ENCODE results near the gene CRLF2. TPM values are rescaled to one million over a fixed set of nuclear protein-coding genes. Genes with fewer than 3 reads are reported as not detected.

Gene CRLF2
- total RNA-seq, 1 experiment from 2014 or later, result 0.76 TPM

- POLR2A ChIA-PET (ENCODE audit: unreplicated experiment), result no interaction called here
- no peaks in the 10 kb centered on the region for H3K79me2 ChIP-seq (ENCODE audit: low read depth)
Measured at GRCh38 chrX:1224954-1225353, 12.5 kb upstream of the CRLF2 start.

GRCh38 chrX:1223242-1223600 is 10.8 kb upstream of the CRLF2 start:
- H3K27me3 ChIP-seq (ENCODE audit: insufficient read depth, low read depth), result no peaks in the 10 kb centered on the region
- no peak overlapping the region for H2AFZ ChIP-seq
- no peak for DNase-seq
- BruUV-seq (replicated peaks), result no TSS peak
- no peaks in the 10 kb centered on the region for H3K79me2 ChIP-seq (ENCODE audit: low read depth)
- H3F3A ChIP-seq (ENCODE audit: insufficient read depth, low read depth), result peaks cover 25% of the 10 kb centered on the region; the same call in 1 of the 2 replicates
- H3K27ac ChIP-seq, result no peak overlapping the region
- H3K9me2 ChIP-seq (ENCODE audit: insufficient read depth), result no peaks in the 10 kb centered on the region
- no peak overlapping the region for H3K4me3 ChIP-seq
- CTCF ChIA-PET, result no interaction called here
- H4K20me1 ChIP-seq (ENCODE audit: insufficient read depth), result no peaks in the 10 kb centered on the region
- intact Hi-C loops (cut with micrococcal nuclease; ENCODE audit: unreplicated experiment), result no loop called here
- H3K36me3 ChIP-seq (ENCODE audit: low read depth), result no peaks in the 10 kb centered on the region
- H3K4me1 ChIP-seq (replicated peaks; ENCODE audit: insufficient read depth), result peaks cover 9% of the 10 kb centered on the region
- no peak overlapping the region for H3K4me2 ChIP-seq
- POLR2A ChIA-PET (ENCODE audit: unreplicated experiment), result no interaction called here
- no peak for TF ChIP-seq EZH2 (IDR thresholded peaks at IDR 0.05; ENCODE audit: low read depth)
- TF ChIP-seq CTCF (conservative IDR thresholded peaks at IDR 0.05), result no peak
- H3K9me3 ChIP-seq (ENCODE audit: insufficient read depth, low read depth), result 0 out of 2 replicates have a peak, but pooled peaks cover 7% of the 10 kb centered on the region

More at GRCh38 chrX:1224954-1225353, 12.5 kb upstream of the CRLF2 start:
- peaks cover 9% of the 10 kb centered on the region for H3K4me1 ChIP-seq (replicated peaks; ENCODE audit: insufficient read depth)
- H3K36me3 ChIP-seq (ENCODE audit: low read depth), result no peaks in the 10 kb centered on the region
- H3K4me3 ChIP-seq, result no peak overlapping the region
- no peak for DNase-seq
- H3K9me3 ChIP-seq (ENCODE audit: insufficient read depth, low read depth), result 0 out of 2 replicates have a peak, but pooled peaks cover 7% of the 10 kb centered on the region
- H3K27me3 ChIP-seq (ENCODE audit: insufficient read depth, low read depth), result no peaks in the 10 kb centered on the region
- no peak overlapping the region for H3K27ac ChIP-seq
- CTCF ChIA-PET, result no interaction called here
- no peak overlapping the region for H2AFZ ChIP-seq
- H3F3A ChIP-seq (ENCODE audit: insufficient read depth, low read depth), result peaks cover 25% of the 10 kb centered on the region; the same call in 1 of the 2 replicates
- TF ChIP-seq EZH2 (IDR thresholded peaks at IDR 0.05; ENCODE audit: low read depth) (no peak), CTCF (conservative IDR thresholded peaks at IDR 0.05) (no peak)
- no peak overlapping the region for H3K4me2 ChIP-seq
- no TSS peak for BruUV-seq (replicated peaks)
- no peaks in the 10 kb centered on the region for H3K9me2 ChIP-seq (ENCODE audit: insufficient read depth)
- intact Hi-C loops (cut with micrococcal nuclease; ENCODE audit: unreplicated experiment), result no loop called here
- no peaks in the 10 kb centered on the region for H4K20me1 ChIP-seq (ENCODE audit: insufficient read depth)

GRCh38 chrX:1222531-1223241 is 10.2 kb upstream of the CRLF2 start:
- no peaks in the 10 kb centered on the region for H3K9me2 ChIP-seq (ENCODE audit: insufficient read depth)
- intact Hi-C loops (cut with micrococcal nuclease; ENCODE audit: unreplicated experiment), result no loop called here
- peak in 1 of 2 experiments; percentile 86 for DNase-seq
- CTCF ChIA-PET, result no interaction called here
- no peaks in the 10 kb centered on the region for H3K27me3 ChIP-seq (ENCODE audit: insufficient read depth, low read depth)
- H3K4me2 ChIP-seq, result peak overlapping the region; percentile 52
- no peak for TF ChIP-seq CTCF (conservative IDR thresholded peaks at IDR 0.05)
- TF ChIP-seq EZH2 (IDR thresholded peaks at IDR 0.05; ENCODE audit: low read depth), result no peak
- H3K4me3 ChIP-seq, result no peak overlapping the region
- peaks cover 25% of the 10 kb centered on the region; the same call in 1 of the 2 replicates for H3F3A ChIP-seq (ENCODE audit: insufficient read depth, low read depth)
- 0 out of 2 replicates have a peak, but pooled peaks cover 7% of the 10 kb centered on the region for H3K9me3 ChIP-seq (ENCODE audit: insufficient read depth, low read depth)
- no peak overlapping the region for H2AFZ ChIP-seq
- BruUV-seq (replicated peaks), result no TSS peak
- H4K20me1 ChIP-seq (ENCODE audit: insufficient read depth), result no peaks in the 10 kb centered on the region
- no peaks in the 10 kb centered on the region for H3K36me3 ChIP-seq (ENCODE audit: low read depth)
- no peaks in the 10 kb centered on the region for H3K79me2 ChIP-seq (ENCODE audit: low read depth)
- POLR2A ChIA-PET (ENCODE audit: unreplicated experiment), result no interaction called here
- peaks cover 9% of the 10 kb centered on the region for H3K4me1 ChIP-seq (replicated peaks; ENCODE audit: insufficient read depth)
- peak overlapping the region; percentile 25 for H3K27ac ChIP-seq

Data from PC-9 (cell line).